HG03135 (cell line): ENCODE results near the gene NOTCH4.
"Not testable (repeated sequence)": the region's sequence is repeated elsewhere in the genome, so short reads cannot be mapped to it uniquely, and the experiment has no call there.

ENCODE experiments used
- ATAC-seq: cut with Tn5 transposase; IDR thresholded peaks from one replicate; pipeline ENCODE4 v1.9.1; 2021; ENCODE audit warnings: mild to moderate bottlenecking, moderate library complexity; ENCODE audit not compliant: unreplicated experiment

The NOTCH4 gene

GRCh38 chr6:32194825-32195651 lies 28.8 kb downstream of the NOTCH4 start:
- no peak for ATAC-seq

- no peak for ATAC-seq
These were observed 29.5 kb downstream of the NOTCH4 start for GRCh38 chr6:32194388-32194787.

GRCh38 chr6:32193096-32193495 lies 30.8 kb downstream of the NOTCH4 start:
- ATAC-seq, result not testable (repeated sequence)

- no peak for ATAC-seq
These were observed 31.2 kb downstream of the NOTCH4 start, which contains the start of gene GPSM3 for GRCh38 chr6:32192608-32193039. TSS of gene GPSM3 (minus strand) at chr6:32192643. CDS start at chr6:32192513, 130 bp downstream.

GRCh38 chr6:32191696-32192607 lies 31.9 kb downstream of the NOTCH4 start:
- ATAC-seq, result no peak

- ATAC-seq, result no peak
These were observed 32.8 kb downstream of the NOTCH4 start for GRCh38 chr6:32190911-32191677.

- ATAC-seq, result peak; percentile 51
These were observed 33.6 kb downstream of the NOTCH4 start, which contains the start of gene PBX2 for GRCh38 chr6:32190054-32190851. TSS of gene PBX2 (minus strand) at chr6:32190202. CDS start at chr6:32189915, 287 bp downstream.

- ATAC-seq, result no peak
These were observed 34.2 kb downstream of the NOTCH4 start for GRCh38 chr6:32189742-32190053.

GRCh38 chr6:32189069-32189741 lies 34.7 kb downstream of the NOTCH4 start:
- ATAC-seq, result no peak

GRCh38 chr6:32188381-32189068 lies 35.3 kb downstream of the NOTCH4 start:
- no peak for ATAC-seq

- ATAC-seq, result not testable (repeated sequence)
These were observed 36.0 kb downstream of the NOTCH4 start for GRCh38 chr6:32187725-32188380.

GRCh38 chr6:32187009-32187709 lies 36.7 kb downstream of the NOTCH4 start:
- ATAC-seq, result no peak

GRCh38 chr6:32186151-32186840 lies 37.6 kb downstream of the NOTCH4 start:
- ATAC-seq, result not testable (repeated sequence)

- not testable (repeated sequence) for ATAC-seq
These were observed 38.2 kb downstream of the NOTCH4 start for GRCh38 chr6:32185681-32186131.

- no peak for ATAC-seq
These were observed 39.7 kb downstream of the NOTCH4 start, which contains the start of gene AGER for GRCh38 chr6:32184084-32184640. TSS of gene AGER (minus strand) at chr6:32184253. CDS start at chr6:32184222, 31 bp downstream.

GRCh38 chr6:32183483-32184083 lies 40.3 kb downstream of the NOTCH4 start:
- ATAC-seq, result no peak
